GM12873 (cell line): ENCODE results near the gene GDF9.

ENCODE experiments used
- TF ChIP-seq, protein P1 (sequence below): IDR thresholded peaks from 2 replicates; pipeline ENCODE4 v1.5.1; 2012; ENCODE audit warnings: low read depth, mild to moderate bottlenecking, moderate library complexity, low read length, control low read depth; ENCODE audit not compliant: insufficient read depth; ENCODE audit errors: missing control alignments

The GDF9 gene

DNA sequence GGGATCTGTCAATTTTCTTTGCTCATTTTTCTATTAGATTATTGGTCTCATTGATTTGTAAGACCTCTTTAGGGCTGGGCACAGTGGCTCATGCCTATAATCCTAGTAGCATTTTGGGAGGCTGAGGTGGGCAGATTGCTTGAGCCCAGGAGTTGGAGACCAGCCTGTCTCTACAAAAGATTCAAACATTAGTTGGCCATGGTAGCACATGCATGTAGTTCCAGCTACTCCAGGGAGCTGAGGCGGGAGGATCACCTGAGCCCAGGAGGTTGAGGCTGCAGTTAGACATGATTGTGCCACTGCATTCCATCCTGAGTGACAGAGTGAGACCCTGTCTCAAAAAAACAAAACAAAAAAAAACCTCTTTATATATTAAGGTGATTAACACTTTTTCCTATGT lies 29.4 kb downstream of the GDF9 start:
- TF ChIP-seq, protein P1, sequence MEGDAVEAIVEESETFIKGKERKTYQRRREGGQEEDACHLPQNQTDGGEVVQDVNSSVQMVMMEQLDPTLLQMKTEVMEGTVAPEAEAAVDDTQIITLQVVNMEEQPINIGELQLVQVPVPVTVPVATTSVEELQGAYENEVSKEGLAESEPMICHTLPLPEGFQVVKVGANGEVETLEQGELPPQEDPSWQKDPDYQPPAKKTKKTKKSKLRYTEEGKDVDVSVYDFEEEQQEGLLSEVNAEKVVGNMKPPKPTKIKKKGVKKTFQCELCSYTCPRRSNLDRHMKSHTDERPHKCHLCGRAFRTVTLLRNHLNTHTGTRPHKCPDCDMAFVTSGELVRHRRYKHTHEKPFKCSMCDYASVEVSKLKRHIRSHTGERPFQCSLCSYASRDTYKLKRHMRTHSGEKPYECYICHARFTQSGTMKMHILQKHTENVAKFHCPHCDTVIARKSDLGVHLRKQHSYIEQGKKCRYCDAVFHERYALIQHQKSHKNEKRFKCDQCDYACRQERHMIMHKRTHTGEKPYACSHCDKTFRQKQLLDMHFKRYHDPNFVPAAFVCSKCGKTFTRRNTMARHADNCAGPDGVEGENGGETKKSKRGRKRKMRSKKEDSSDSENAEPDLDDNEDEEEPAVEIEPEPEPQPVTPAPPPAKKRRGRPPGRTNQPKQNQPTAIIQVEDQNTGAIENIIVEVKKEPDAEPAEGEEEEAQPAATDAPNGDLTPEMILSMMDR: no peak

DNA sequence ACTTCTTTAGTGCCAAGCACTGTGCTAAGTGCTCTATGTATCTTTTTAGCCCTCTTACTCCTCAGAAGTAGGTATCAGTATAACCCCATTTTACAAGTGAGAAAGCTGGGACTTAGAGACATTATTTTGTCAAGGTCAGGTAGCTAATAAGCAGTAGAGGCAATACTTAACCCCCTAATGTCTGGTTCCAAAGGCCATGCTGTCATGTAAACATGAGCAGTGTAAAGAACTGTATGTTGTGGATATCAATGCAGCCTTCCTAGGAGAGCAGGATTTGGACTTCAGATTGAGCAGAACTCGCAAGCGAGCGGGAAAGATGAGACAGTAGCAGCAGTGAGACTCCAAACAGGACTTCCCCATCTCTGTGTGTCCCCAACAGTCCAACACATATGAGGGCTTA lies 32.2 kb downstream of the GDF9 start:
- TF ChIP-seq, protein P1: no peak

DNA sequence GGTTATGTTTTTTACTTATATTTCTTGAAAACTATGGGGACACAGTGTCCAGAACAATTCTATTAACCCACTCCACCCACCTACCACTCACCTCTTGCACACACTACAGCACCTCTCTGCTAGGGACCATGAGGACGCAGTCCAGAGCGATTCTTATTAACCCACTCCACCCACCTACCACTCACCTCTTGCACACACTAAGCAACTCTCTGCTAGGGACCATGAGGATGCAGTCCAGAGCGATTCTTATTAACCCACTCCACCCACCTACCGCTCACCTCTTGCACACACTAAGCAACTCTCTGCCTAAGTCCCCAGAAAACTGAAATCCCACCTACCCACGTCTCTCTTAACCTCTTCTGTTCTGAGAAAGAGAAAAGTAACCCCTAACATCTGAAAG lies 33.7 kb downstream of the GDF9 start:
- TF ChIP-seq, protein P1: no peak

GRCh38 chr5:132831095-132831860 lies 35.0 kb downstream of the GDF9 start:
- TF ChIP-seq, protein P1: no peak

GRCh38 chr5:132830436-132831094 lies 35.7 kb downstream of the GDF9 start, which contains the start of gene SHROOM1:
Gene SHROOM1 (minus strand): TSS chr5:132830647. CDS start chr5:132826140, 4,507 bp downstream.
- TF ChIP-seq, protein P1: no peak

DNA sequence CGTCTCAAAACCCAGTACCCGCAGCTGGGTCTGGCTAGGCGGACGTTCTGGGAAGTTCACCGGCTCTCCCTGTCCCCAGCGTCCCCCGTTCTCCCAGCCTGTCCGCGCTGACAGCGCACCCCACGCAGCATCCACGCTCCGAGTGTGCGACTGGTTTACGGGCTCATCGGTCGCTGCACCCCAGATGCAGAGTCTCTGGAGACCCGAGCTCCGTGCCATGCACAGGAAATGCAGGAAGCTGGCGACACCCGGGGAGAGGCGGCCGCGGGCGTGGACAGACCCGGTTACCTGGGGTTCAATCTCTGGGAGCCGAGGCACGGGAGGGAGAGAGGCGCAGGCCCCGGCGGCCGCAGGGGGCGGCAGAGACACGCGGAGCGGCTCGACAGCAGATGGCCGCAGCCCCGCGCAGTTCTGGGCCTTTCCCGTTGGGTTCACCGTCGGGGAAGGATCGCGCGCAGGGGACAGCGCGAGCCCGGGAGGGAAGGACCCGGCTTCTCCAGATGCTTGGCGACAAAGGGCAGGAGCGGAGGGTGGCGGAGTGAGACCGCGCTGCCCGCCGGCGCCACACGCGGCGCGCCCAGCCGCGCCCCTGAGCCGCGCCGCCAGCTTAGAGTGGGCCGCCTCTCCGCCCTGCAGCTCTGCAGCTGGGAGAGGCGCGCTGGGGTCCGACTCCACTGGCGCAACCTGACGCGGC lies 36.4 kb downstream of the GDF9 start:
- TF ChIP-seq, protein P1: peak; percentile 88
